Transverse colon (tissue), 4 donors: ENCODE results near the gene IAH1.

Experiments used
- CTCF ChIP-seq, 5 experiments: fragments of 200-600 bp in 3 of 5; fragments of 450-650 bp in 2 of 5; sonication (generic) in 3 of 5; IDR thresholded peaks; 1 replicate in 2 of 5; 2 replicates in 3 of 5; pipeline ENCODE4 v1.5.1; 2016 to 2017; ENCODE audit warnings: antibody characterized with exemption in 5 of 5, inconsistent platforms in 3 of 5, mild to moderate bottlenecking in 2 of 5, moderate library complexity in 1 of 5
- POLR2A ChIP-seq: fragments of 450-650 bp; IDR thresholded peaks from one replicate; pipeline ENCODE4 v1.6.1; 2016; ENCODE audit warnings: antibody characterized with exemption, mild to moderate bottlenecking, moderate library complexity
- POLR2AphosphoS5 ChIP-seq, 3 donors: sonication (generic); formaldehyde crosslinking; IDR thresholded peaks; one replicate each; pipeline ENCODE4 v1.6.1; 2016; ENCODE audit warnings: antibody characterized with exemption in 3 of 3

GRCh38 chr2:9463698-9464034 lies 10.7 kb upstream of the IAH1 start:
- TF ChIP-seq CTCF (IDR thresholded peaks at IDR 0.05) (no peak), POLR2AphosphoS5 (IDR thresholded peaks at IDR 0.05) (no peak), POLR2A (no peak)
